ENCODE measurements around the gene PYGB.
"Not testable (repeated sequence)": the region's sequence is repeated elsewhere in the genome, so short reads cannot be mapped to it uniquely, and the experiment has no call there.

PYGB gene

GRCh38 chr20:25257130-25257529 lies 9.2 kb downstream of the PYGB start:
- in situ Hi-C loops (cut with HindIII; ENCODE audit: low sequenced_read_pairs), result no loop called here
- no peak for TF ChIP-seq CTCF (IDR thresholded peaks at IDR 0.05; ENCODE audit: low read depth, low read length, missing control alignments)
- no peak for DNase-seq (ENCODE audit: low read depth)
- no peak overlapping the region for H3K4me3 ChIP-seq (ENCODE audit: low read depth, low read length)

GRCh38 chr20:25257756-25258475 lies 10.0 kb downstream of the PYGB start:
- in situ Hi-C loops (cut with HindIII; ENCODE audit: low sequenced_read_pairs), result no loop called here
- no peak for DNase-seq (ENCODE audit: low read depth)
- no peak overlapping the region for H3K4me3 ChIP-seq (ENCODE audit: low read depth, low read length)
- no peak for TF ChIP-seq CTCF (IDR thresholded peaks at IDR 0.05; ENCODE audit: low read depth, low read length, missing control alignments)

- TF ChIP-seq CTCF (IDR thresholded peaks at IDR 0.05; ENCODE audit: low read depth, low read length, missing control alignments), result no peak
- DNase-seq (ENCODE audit: low read depth), result no peak
- in situ Hi-C loops (cut with HindIII; ENCODE audit: low sequenced_read_pairs), result no loop called here
- no peak overlapping the region for H3K4me3 ChIP-seq (ENCODE audit: low read depth, low read length)
Measured at GRCh38 chr20:25258476-25258805, 10.6 kb downstream of the PYGB start.

- in situ Hi-C loops (cut with HindIII; ENCODE audit: low sequenced_read_pairs), result no loop called here
- no peak overlapping the region for H3K4me3 ChIP-seq (ENCODE audit: low read depth, low read length)
- no peak for TF ChIP-seq CTCF (IDR thresholded peaks at IDR 0.05; ENCODE audit: low read depth, low read length, missing control alignments)
- DNase-seq (ENCODE audit: low read depth), result no peak
Measured at GRCh38 chr20:25258828-25259227, 10.9 kb downstream of the PYGB start.

- H3K4me3 ChIP-seq (ENCODE audit: low read depth, low read length), result no peak overlapping the region
- in situ Hi-C loops (cut with HindIII; ENCODE audit: low sequenced_read_pairs), result no loop called here
- TF ChIP-seq CTCF (IDR thresholded peaks at IDR 0.05; ENCODE audit: low read depth, low read length, missing control alignments), result no peak
- no peak for DNase-seq (ENCODE audit: low read depth)
Measured at GRCh38 chr20:25259358-25259757, 11.5 kb downstream of the PYGB start.

GRCh38 chr20:25259788-25260254 lies 11.9 kb downstream of the PYGB start:
- H3K4me3 ChIP-seq (ENCODE audit: low read depth, low read length), result no peak overlapping the region
- TF ChIP-seq CTCF (IDR thresholded peaks at IDR 0.05; ENCODE audit: low read depth, low read length, missing control alignments), result no peak
- no peak for DNase-seq (ENCODE audit: low read depth)
- in situ Hi-C loops (cut with HindIII; ENCODE audit: low sequenced_read_pairs), result no loop called here

GRCh38 chr20:25260770-25261437 lies 13.0 kb downstream of the PYGB start:
- in situ Hi-C loops (cut with HindIII; ENCODE audit: low sequenced_read_pairs); H3K4me3 ChIP-seq (ENCODE audit: low read depth, low read length); DNase-seq (ENCODE audit: low read depth): not testable (repeated sequence)
